GM21367 (cell line): ENCODE measurements around the gene NEK8.
"Not testable (repeated sequence)": the region's sequence is repeated elsewhere in the genome, so short reads cannot be mapped to it uniquely, and the experiment has no call there.

Source experiments
- ATAC-seq: cut with Tn5 transposase; IDR thresholded peaks from one replicate; pipeline ENCODE4 v1.9.1; 2021; ENCODE audit not compliant: unreplicated experiment

The NEK8 gene

GRCh38 chr17:28707339-28707720 is 21.3 kb upstream of the NEK8 start:
- ATAC-seq, result no peak

GRCh38 chr17:28710861-28711722 is 17.5 kb upstream of the NEK8 start:
- peak; percentile 54 for ATAC-seq

DNA sequence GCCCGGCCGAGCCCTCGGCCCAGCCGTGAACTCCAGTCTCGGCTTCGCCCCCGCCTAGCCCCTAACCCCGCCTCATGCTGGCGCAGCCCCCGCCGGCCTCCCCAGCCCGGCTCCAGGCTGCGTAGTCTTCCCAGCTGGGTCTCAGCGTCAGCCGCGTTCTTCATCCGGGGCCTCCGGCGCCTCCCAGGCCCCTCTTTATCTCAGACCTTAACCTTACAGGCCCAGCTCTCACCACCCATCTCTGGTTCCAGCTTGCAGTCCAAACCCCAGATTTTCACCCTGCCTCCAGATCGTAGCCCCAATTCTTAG is 16.9 kb upstream of the NEK8 start, which contains the start of gene PROCA1:
TSS of gene PROCA1 (minus strand) at position 166 of the 309 bp plus-strand sequence. CDS start 228 bp downstream, outside the sequence.
- ATAC-seq, result no peak

GRCh38 chr17:28712032-28712704 is 16.4 kb upstream of the NEK8 start:
- no peak for ATAC-seq

DNA sequence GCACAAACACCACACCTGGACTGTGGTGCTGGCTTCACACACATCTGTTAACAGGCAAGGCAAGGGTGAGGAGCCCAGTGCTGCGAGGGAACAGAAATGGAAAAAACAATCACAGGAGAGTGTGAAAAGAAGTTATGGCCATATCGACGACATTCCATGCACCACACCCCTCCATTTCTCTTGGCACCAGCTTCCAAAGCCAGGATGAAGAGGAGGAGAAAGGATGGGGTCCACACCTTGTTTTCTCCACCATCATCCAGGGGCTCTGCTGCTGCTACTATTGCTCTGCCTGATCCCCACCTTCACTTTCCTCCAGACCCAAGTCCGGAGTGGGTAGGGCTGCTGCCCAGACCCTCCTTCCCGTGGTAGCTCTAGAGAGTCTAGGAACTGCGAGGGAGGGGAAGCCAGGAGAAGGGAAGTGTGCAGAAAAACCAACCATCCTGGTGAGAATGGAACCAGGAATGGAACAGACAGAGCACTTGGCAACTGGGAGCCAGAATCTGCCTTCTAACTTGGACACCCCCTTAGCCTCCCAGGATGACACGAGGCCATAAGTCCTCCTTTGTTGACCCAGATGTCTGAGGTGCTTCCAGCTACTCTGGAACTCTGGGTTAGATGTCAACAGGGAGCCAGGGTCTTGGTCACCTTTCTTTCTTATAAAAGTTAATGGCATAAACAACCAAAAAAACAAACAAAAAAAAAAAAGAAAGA is 15.7 kb upstream of the NEK8 start:
- ATAC-seq, result no peak

DNA sequence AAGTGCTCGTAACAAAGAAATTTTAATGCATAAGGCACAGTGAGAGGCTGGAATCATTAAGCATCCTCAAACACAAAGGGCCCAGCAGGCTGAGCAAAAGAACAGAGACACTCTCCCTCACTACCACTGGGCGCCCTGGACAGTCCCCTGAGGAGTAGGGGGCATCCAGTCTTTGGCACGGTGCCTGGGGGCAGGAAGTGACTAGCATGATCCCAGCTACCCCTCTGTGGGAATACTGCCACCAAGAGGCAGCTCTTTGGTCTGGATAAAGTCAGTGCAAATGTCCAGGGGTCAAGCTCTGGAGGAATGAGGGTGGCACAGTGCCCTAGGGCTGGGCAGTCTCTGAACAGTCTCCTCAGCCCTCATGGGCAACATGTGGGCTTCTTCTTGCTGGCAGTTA is 14.3 kb upstream of the NEK8 start:
- ATAC-seq, result no peak

DNA sequence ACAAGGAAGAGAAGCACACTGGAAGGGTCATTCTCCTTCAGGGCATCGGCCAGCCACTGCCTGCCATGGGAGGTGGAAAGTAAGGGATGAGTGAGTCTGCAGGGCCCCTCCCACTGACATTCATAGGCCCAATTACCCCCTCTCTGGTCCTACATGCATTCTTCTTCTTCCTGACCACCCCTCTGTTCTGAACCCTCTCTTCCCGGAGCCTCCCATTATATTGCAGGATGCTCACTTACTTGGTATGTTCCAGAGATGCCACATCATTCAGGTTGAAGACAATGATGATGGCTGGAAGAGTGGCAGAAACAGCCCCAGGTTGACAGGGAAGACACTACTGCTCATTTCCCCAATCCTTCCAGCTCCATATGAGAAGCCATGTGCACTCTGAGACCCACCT is 13.4 kb upstream of the NEK8 start:
- no peak for ATAC-seq

- ATAC-seq, result no peak
These were observed 11.6 kb upstream of the NEK8 start for GRCh38 chr17:28716740-28717577.

GRCh38 chr17:28717578-28718332 is 10.8 kb upstream of the NEK8 start, which contains the start of gene RAB34:
Gene RAB34, minus strand, starts transcription at chr17:28717868. Its CDS starts 602 bp downstream, at chr17:28717266.
- ATAC-seq, result no peak

- no peak for ATAC-seq
These were observed 10.1 kb upstream of the NEK8 start for GRCh38 chr17:28718333-28719020.

- ATAC-seq, result no peak
These were observed 9.6 kb upstream of the NEK8 start for GRCh38 chr17:28719021-28719433.

GRCh38 chr17:28720247-28720996 is 8.2 kb upstream of the NEK8 start:
- ATAC-seq, result no peak

DNA sequence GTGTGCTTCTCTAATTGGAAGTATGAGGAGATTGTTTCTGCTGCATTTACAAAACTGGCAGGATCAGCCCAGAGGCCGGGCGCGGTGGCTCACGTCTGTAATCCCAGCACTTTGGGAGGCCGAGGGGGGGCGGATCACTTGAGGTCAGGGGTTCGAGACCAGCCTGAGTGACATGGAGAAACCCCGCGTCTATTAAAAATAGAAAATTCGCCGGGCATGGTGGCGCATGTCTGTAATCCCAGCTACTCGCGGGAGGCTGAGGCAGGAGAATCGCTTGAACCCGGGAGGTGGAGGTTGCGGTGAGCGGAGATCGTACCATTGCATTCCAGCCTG is 7.6 kb upstream of the NEK8 start:
- not testable (repeated sequence) for ATAC-seq

- no peak for ATAC-seq
These were observed 6.0 kb upstream of the NEK8 start for GRCh38 chr17:28722417-28723158.

GRCh38 chr17:28723159-28723835 is 5.3 kb upstream of the NEK8 start:
- ATAC-seq, result no peak

DNA sequence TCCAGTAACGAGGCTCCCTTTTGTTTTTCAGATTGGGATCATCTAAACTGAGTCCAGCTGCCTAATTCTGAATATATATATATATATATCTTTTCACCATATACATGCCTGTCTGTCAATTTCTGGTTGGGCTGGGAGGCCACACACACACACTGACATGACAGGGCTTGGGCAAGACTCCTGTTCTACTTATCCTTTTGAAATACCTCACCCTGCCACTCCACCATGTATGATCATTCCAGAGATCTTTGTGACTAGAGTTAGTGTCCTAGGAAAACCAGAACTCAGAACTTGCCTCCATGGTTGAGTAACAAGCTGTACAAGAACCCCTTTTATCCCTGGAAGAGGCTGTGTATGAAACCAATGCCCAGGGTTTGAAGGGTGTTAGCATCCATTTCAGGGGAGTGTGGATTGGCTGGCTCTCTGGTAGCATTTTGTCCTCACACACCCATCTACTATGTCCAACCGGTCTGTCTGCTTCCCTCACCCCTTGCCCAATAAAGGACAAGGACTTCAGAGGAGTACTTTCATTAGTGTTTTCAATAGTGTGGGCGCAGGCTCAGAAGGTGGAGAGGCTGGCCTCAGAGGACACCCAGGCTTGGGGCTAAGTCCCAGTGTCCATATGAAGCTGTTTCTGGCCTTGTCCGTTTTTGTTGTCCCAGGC is 4.6 kb upstream of the NEK8 start:
- ATAC-seq, result not testable (repeated sequence)

- no peak for ATAC-seq
These were observed 4.0 kb upstream of the NEK8 start for GRCh38 chr17:28724500-28725165.
